Urinary bladder (tissue), 4 donors: ENCODE results near the gene TRIM49. TPM values are rescaled to one million over a fixed set of nuclear protein-coding genes. Genes with fewer than 3 reads are reported as not detected.
"Not testable (repeated sequence)": the region's sequence is repeated elsewhere in the genome, so short reads cannot be mapped to it uniquely, and the experiment has no call there.

Source experiments
- DNase-seq: peaks from one replicate; pipeline ENCODE4 v3.0.0-alpha.2; 2015; ENCODE audit errors: extremely low spot score
- H3K27ac ChIP-seq: one replicate; pipeline ENCODE4 v1.5.1; 2013; ENCODE audit warnings: low read depth, mild to moderate bottlenecking, moderate library complexity
- H3K36me3 ChIP-seq: one replicate; pipeline ENCODE4 v1.6.1; 2013; ENCODE audit warnings: mild to moderate bottlenecking, moderate library complexity; ENCODE audit not compliant: insufficient read depth
- H3K4me1 ChIP-seq: one replicate; pipeline ENCODE4 v1.6.1; 2013; ENCODE audit warnings: mild to moderate bottlenecking, moderate library complexity; ENCODE audit not compliant: insufficient read depth
- H3K4me3 ChIP-seq: one replicate; pipeline ENCODE4 v1.5.1; 2013; ENCODE audit warnings: low read depth, low read length
- WGBS: extraction: QIAGEN DNeasy Blood & Tissue Kit; methylation state at CpG from one replicate; pipeline ENCODE4 v1.1.7; 2013; 5-methylcytosine and 5-hydroxymethylcytosine counted together
- polyA plus RNA-seq: library from polyadenylated mRNA; stranded (reverse); fragments of 200-250 nt; gene quantifications from one replicate; pipeline ENCODE4 v1.2.3, GENCODE V29; 2013
- small RNA-seq: library from RNA; depleted of rRNA; stranded (forward); fragments of <200 nt; gene quantifications from one replicate; pipeline ENCODE3, GENCODE V24; 2014
- total RNA-seq: library from RNA; depleted of rRNA; stranded (reverse); fragments of >200 nt; gene quantifications from one replicate; pipeline ENCODE4 v1.2.3, GENCODE V29; 2014
- donor health status: healthy with polysubstance abuse.
- donor health status: healthy.

TRIM49 gene, protein sequence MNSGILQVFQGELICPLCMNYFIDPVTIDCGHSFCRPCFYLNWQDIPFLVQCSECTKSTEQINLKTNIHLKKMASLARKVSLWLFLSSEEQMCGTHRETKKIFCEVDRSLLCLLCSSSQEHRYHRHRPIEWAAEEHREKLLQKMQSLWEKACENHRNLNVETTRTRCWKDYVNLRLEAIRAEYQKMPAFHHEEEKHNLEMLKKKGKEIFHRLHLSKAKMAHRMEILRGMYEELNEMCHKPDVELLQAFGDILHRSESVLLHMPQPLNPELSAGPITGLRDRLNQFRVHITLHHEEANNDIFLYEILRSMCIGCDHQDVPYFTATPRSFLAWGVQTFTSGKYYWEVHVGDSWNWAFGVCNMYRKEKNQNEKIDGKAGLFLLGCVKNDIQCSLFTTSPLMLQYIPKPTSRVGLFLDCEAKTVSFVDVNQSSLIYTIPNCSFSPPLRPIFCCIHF
- total RNA-seq: not detected
- not detected for polyA plus RNA-seq

DNA sequence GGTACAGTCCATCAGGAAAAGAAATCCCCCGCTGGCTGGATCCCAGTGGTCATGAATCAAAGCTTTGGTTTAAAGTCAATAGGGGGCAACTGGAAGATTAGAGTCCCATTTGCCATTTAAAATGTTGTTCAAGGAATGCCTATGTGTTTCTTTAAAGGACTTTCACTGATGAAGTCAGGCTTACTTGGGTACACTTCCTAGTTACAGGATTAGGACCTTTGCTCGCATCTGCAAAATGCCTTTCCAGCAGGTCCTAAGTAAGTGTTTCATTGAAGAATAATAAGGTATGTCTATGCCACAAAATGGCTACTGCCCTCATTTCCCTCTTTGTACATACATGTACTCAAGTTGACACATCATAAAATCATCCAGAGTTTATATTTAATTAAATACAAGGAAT lies at the start of gene TRIM49:
TSS of gene TRIM49 (minus strand) at position 101 of the 400 bp plus-strand sequence. CDS start 4,106 bp downstream, outside the sequence.
- not testable (repeated sequence) for H3K4me1 ChIP-seq, H3K4me3 ChIP-seq, H3K36me3 ChIP-seq, DNase-seq, H3K27ac ChIP-seq
- 94% methylated on average over 2 of the region's 2 CpGs for WGBS

DNA sequence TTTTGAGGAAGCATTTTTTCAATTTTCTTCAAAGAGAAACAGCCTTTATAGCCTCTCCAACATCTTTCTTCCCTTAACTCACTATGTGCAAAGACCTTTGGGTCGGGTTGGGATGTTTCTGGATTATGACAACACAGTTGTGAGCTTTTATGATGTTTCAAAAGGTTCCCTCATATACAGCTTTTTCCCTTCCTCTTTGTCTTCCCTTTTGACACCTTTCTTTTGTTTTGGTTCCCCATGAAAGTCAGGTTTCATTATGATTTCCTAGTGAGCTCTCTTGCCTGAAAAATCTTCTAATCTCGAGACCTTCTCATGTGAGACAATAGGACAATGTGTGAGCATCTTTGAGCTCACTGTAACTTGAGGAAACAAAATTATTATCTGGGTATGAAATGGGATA lies 18.3 kb upstream of the TRIM49 start:
- H3K4me1 ChIP-seq, H3K36me3 ChIP-seq, DNase-seq, H3K4me3 ChIP-seq, H3K27ac ChIP-seq: not testable (repeated sequence)
- no CpG with 5 or more reads among the region's 2 CpGs for WGBS

- not testable (repeated sequence) for H3K4me3 ChIP-seq, H3K4me1 ChIP-seq, H3K36me3 ChIP-seq, H3K27ac ChIP-seq, DNase-seq
- no CpG with 5 or more reads among the region's 3 CpGs for WGBS
Measured at GRCh38 chr11:89820008-89820407, 11.6 kb upstream of the TRIM49 start.

DNA sequence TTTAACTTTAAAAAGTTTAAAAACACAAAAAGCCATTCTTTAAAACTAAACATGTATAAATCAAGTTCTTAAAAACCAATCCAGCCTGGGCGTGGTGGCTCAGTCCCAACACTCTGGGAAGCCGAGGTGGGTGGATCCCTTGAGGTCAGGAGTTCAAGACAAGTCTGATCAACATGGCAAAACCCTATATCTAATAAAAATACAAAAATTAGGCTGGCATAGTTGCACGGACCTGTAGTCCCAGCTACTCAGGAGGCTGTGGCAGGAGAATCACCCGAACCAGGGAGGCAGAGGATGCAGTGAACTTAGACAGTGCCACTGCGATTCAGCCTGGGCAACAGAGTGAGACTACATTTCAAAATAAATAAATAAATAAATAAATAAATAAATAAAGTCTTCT lies 5.2 kb upstream of the TRIM49 start:
- not testable (repeated sequence) for H3K27ac ChIP-seq, H3K4me1 ChIP-seq, H3K36me3 ChIP-seq, DNase-seq, H3K4me3 ChIP-seq
- WGBS: 82% methylated on average over 5 of the region's 5 CpGs

DNA sequence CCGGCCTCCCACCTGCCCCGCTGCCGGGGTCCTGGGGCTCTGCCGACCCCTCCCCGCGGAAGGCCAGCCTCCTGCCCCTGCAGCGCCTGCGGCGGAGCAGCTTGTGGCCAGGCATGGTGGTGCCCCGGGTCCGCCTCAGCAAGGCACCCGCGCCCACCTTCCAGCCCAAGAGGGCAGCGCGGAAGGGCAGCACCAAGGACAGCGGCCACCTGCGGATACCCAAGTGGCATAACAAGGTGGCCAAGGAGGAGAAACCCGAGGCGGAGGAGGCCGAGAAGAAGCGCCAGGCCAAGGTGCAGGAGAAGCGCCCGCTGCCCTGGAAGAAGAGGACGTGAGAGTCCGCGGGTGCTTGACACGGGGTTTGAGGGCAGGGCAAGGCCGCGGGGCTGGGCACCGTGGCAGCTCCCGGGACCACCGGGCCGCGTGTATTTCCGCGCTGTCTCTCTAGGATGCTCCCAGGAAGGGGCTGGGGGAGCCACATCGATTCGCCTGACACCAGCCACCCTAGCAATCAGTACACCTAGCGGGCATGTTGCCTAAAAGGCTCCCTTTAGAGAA lies 20.8 kb downstream of the TRIM49 start:
- H3K36me3 ChIP-seq: not testable (repeated sequence)
- 28% methylated on average over 30 of the region's 39 CpGs for WGBS

GRCh38 chr11:89785726-89786125 lies 22.6 kb downstream of the TRIM49 start:
- WGBS: 29% methylated on average over 9 of the region's 27 CpGs

More for the DNA sequence above, 20.8 kb downstream of the TRIM49 start:
- not testable (repeated sequence) for H3K27ac ChIP-seq, H3K4me1 ChIP-seq, H3K4me3 ChIP-seq, DNase-seq

GRCh38 chr11:89750822-89751221 lies 57.6 kb downstream of the TRIM49 start:
- not testable (repeated sequence) for DNase-seq, H3K27ac ChIP-seq, H3K4me3 ChIP-seq, H3K36me3 ChIP-seq, H3K4me1 ChIP-seq

More at GRCh38 chr11:89785726-89786125, 22.6 kb downstream of the TRIM49 start:
- not testable (repeated sequence) for DNase-seq, H3K36me3 ChIP-seq, H3K27ac ChIP-seq, H3K4me1 ChIP-seq, H3K4me3 ChIP-seq

Small RNA genes within 50 kb of the gene (small RNA-seq; reads per million reads assigned to genes)
- not detected for gene AP003122.3

Other genes starting within 250 kb of the TRIM49 start
- not detected for gene TRIM77, start 98.3 kb downstream of the TRIM49 start, total RNA-seq
- not detected for gene TRIM77, start 98.3 kb downstream of the TRIM49 start, polyA plus RNA-seq
- not detected for gene TRIM64B, start 69.9 kb upstream of the TRIM49 start, total RNA-seq
- not detected for gene TRIM64B, start 69.9 kb upstream of the TRIM49 start, polyA plus RNA-seq
- not detected for gene TRIM49D1, start 113.7 kb upstream of the TRIM49 start, total RNA-seq
- gene TRIM49D1, start 113.7 kb upstream of the TRIM49 start, polyA plus RNA-seq: not detected
- gene TRIM49D2, start 115.5 kb upstream of the TRIM49 start, total RNA-seq: not detected
- gene TRIM49D2, start 115.5 kb upstream of the TRIM49 start, polyA plus RNA-seq: not detected
- gene TRIM64, start 157.5 kb upstream of the TRIM49 start, total RNA-seq: not detected
- not detected for gene TRIM64, start 157.5 kb upstream of the TRIM49 start, polyA plus RNA-seq
- not detected for gene TRIM49C, start 222.5 kb upstream of the TRIM49 start, total RNA-seq
- gene TRIM49C, start 222.5 kb upstream of the TRIM49 start, polyA plus RNA-seq: not detected